ENCODE measurements around the gene IKBKE.

Gene IKBKE

GRCh38 chr1:206497774-206498173 lies 27.5 kb downstream of the IKBKE start:
- DNase-seq = no peak

GRCh38 chr1:206498685-206499084 lies 28.4 kb downstream of the IKBKE start:
- DNase-seq = no peak

GRCh38 chr1:206500046-206500445 lies 29.8 kb downstream of the IKBKE start:
- DNase-seq = no peak

GRCh38 chr1:206501881-206502280 lies 31.6 kb downstream of the IKBKE start:
- DNase-seq = no peak

- no peak for DNase-seq
Observed at GRCh38 chr1:206502403-206502802, 32.1 kb downstream of the IKBKE start.

GRCh38 chr1:206502812-206503211 lies 32.5 kb downstream of the IKBKE start:
- DNase-seq = no peak

- DNase-seq = peak; percentile 83
Observed at GRCh38 chr1:206503591-206504362, 33.5 kb downstream of the IKBKE start.

- no peak for DNase-seq
Observed at GRCh38 chr1:206504363-206504713, 34.1 kb downstream of the IKBKE start.

- no peak for DNase-seq
Observed at GRCh38 chr1:206505702-206506355, 35.6 kb downstream of the IKBKE start.

GRCh38 chr1:206506405-206507283 lies 36.4 kb downstream of the IKBKE start:
- no peak for DNase-seq

- peak; percentile 40 for DNase-seq
Observed at GRCh38 chr1:206507284-206508129, 37.2 kb downstream of the IKBKE start, which contains the start of gene RASSF5. Gene RASSF5, plus strand, starts transcription at chr1:206507531. Its CDS starts 72 bp downstream, at chr1:206507603.

- DNase-seq = no peak
Observed at GRCh38 chr1:206508130-206508889, 38.0 kb downstream of the IKBKE start.

GRCh38 chr1:206508956-206509355 lies 38.7 kb downstream of the IKBKE start:
- DNase-seq = no peak

GRCh38 chr1:206509612-206510257 lies 39.5 kb downstream of the IKBKE start:
- no peak for DNase-seq

GRCh38 chr1:206510371-206510770 lies 40.1 kb downstream of the IKBKE start:
- DNase-seq = no peak

- no peak for DNase-seq
Observed at GRCh38 chr1:206511362-206512057, 41.2 kb downstream of the IKBKE start.

- DNase-seq = no peak
Observed at GRCh38 chr1:206512058-206512850, 42.0 kb downstream of the IKBKE start.

- DNase-seq = no peak
Observed at GRCh38 chr1:206512851-206513180, 42.5 kb downstream of the IKBKE start.

GRCh38 chr1:206513312-206514111 lies 43.2 kb downstream of the IKBKE start:
- DNase-seq = peak; percentile 61
